ENCODE results near the gene LCN10.

LCN10 gene

DNA sequence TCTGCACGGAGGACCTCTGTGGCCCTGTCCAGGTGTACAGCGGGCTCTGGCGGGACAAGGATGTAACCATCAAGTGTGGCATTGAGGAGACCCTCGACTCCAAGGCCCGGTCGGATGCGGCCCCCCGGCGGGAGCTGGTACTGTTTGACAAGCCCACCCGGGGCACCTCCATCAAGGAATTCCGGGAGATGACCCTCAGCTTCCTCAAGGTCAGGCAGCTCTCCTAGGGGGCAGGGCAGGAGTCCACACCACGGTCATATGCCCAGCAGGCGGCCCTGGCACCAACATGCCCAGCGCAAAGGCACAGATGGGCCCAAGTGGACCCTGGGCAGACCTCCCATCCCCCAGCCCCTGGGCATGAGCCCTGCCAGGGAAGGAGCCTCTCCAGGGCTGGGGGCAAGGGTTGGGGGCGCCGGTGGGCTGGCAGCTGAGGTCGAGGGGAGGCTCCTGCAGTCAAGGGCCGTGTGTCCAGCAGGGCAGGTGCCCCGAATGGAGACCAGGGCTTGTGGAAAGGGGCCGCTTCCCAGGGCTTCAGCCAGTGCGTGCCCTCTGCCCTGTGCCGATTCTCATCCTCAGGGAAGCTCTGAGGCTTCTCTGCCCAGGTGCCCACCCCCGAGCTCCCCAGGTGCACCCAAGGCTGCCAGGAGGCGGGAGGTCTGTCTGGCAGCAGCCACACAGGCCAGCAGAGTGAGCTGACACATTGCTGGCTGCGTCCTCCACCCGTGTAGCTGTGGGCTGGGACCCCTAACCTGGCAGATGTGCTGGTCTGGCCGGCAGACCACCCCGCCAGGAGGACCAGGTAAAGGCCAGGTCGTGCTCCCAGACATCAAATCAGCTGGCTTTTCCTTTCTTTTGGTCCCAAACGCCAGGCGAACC, 20.4 kb downstream of the LCN10 start:
- DNase-seq (ENCODE audit: low read depth): no peak
- H3K4me3 ChIP-seq (ENCODE audit: low read depth, low read length): no peak overlapping the region
- TF ChIP-seq, protein P1, sequence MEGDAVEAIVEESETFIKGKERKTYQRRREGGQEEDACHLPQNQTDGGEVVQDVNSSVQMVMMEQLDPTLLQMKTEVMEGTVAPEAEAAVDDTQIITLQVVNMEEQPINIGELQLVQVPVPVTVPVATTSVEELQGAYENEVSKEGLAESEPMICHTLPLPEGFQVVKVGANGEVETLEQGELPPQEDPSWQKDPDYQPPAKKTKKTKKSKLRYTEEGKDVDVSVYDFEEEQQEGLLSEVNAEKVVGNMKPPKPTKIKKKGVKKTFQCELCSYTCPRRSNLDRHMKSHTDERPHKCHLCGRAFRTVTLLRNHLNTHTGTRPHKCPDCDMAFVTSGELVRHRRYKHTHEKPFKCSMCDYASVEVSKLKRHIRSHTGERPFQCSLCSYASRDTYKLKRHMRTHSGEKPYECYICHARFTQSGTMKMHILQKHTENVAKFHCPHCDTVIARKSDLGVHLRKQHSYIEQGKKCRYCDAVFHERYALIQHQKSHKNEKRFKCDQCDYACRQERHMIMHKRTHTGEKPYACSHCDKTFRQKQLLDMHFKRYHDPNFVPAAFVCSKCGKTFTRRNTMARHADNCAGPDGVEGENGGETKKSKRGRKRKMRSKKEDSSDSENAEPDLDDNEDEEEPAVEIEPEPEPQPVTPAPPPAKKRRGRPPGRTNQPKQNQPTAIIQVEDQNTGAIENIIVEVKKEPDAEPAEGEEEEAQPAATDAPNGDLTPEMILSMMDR (IDR thresholded peaks at IDR 0.05; ENCODE audit: insufficient read depth, low read depth, low read length, missing control alignments): no peak

DNA sequence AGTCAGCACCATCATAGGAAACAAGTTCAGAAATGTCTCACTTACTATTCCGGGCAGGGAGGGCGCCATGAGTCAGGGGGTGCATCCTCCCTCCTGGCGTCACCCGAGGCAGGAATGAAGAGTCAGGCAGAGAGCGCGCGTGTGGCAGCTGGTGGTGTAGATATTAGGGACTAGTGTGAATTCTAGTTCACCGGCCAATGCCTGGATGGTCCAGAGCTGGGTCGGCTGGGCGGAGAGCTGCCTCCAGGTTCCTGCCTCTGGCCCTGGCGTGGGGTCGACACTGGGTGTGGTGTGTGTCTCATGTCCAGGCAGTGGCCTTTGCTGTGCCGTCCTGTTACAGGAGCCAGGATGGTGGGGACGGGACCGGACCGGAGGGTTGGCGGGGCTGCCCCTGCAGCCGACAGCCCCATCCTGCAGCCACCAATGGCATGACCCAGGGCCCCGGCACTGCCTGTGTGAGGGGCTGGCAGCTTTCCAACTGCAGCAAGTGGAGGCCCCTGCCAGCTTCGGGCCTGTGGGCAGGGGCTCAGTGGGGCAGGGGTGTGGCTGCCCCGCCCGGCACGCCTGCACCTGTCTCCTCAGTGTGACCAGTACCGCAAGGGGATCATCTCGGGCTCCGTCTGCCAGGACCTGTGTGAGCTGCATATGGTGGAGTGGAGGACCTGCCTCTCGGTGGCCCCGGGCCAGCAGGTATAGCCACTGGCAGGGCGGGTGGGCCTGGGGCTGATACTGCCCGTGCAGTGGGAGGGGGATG, 21.2 kb downstream of the LCN10 start:
- H3K4me3 ChIP-seq (ENCODE audit: low read depth, low read length): no peak overlapping the region
- no peak for DNase-seq (ENCODE audit: low read depth)
- TF ChIP-seq, protein P1 (IDR thresholded peaks at IDR 0.05; ENCODE audit: insufficient read depth, low read depth, low read length, missing control alignments): no peak

DNA sequence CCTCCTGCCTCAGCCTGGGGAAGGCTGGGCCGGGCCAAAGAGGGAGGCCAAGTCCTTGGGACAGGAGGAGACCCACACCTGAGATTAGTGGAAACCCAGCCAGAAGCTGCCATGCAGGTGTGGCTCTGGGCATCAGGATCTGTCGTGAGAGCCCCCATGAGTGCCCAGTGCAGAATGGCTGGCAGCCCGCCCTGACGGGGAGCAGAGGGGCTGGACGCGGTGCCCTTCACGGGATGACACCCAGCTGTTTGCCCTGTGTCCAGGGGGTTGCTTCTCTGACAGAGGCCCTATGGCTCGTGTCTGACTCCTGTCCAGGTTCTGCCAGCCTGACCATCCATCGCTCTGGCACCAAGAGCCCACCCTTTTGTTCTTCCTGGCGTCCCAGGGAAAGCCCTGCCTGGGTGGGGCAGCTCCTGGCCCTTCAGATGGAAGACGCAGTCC, 21.8 kb downstream of the LCN10 start:
- TF ChIP-seq, protein P1 (IDR thresholded peaks at IDR 0.05; ENCODE audit: insufficient read depth, low read depth, low read length, missing control alignments): no peak
- no peak overlapping the region for H3K4me3 ChIP-seq (ENCODE audit: low read depth, low read length)
- DNase-seq (ENCODE audit: low read depth): no peak

DNA sequence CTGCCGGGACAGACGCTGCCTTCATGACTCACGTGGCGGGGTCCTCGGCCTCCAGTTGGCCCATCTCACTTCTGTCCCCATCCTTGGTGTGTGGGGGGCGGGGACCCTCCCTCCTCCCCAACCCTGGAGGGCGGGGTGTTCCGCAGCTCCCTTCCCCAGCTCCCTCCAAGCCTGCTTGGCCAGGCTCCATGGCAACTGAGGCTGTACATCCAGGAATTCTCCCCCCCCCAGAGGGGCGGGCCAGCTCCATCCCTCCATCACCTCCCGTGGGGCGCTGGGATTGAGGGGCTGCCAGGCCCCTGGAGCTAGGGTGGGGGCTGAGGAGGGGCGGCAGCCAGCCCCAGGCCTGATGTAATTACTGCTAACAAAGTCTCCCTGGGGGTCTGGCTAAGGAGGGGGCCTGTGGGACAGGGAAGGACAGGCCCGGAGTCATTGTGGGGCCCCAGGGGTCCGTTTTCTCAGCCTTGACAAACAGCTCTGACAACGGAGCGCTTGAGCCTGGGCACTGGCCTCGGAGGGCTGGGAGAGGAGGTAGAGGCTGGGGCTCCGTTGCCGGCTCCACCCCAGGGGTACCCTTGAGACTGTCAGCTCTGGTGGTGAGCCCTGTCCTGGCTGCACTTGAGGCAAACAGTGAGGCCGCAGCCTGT, 22.4 kb downstream of the LCN10 start:
- no peak for DNase-seq (ENCODE audit: low read depth)
- no peak overlapping the region for H3K4me3 ChIP-seq (ENCODE audit: low read depth, low read length)
- TF ChIP-seq, protein P1 (IDR thresholded peaks at IDR 0.05; ENCODE audit: insufficient read depth, low read depth, low read length, missing control alignments): no peak

DNA sequence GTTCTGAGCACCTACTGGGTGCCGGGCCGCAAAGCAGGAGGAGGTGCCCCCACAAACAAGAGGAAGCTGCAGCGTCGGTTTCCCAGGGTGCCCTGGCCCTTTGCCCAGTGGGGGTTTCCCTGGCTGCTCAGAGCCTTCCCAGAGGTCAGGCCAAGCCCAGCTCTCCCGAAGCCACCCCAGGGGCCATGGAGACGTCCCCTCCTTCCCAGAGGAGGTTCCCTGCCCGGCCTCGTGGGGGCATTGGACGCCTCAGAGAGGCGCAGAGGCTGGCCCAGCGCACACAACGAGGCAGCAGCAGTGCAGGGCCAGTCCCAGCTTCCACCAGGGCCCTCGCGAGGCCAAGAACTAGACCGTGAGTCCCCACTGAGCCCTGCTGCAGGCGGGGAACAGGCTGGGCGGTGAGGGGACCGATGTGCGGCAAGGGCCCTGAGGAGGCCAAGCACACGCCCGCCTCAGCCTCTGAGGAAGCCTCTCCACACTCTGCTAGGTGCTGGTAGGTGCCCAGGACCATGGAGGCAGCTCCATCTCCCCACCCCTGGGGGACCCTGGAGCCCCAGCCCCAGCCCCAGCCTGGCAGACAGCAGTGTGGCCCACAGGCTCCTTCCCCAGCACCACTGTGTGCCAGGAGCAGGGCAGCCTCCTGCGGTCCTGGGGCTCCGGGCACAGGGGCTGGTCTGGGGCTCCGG, 23.4 kb downstream of the LCN10 start:
- DNase-seq (ENCODE audit: low read depth): no peak
- TF ChIP-seq, protein P1 (IDR thresholded peaks at IDR 0.05; ENCODE audit: insufficient read depth, low read depth, low read length, missing control alignments): no peak

More for the DNA sequence above, 23.4 kb downstream of the LCN10 start:
- H3K4me3 ChIP-seq (ENCODE audit: low read depth, low read length): no peak overlapping the region

Data from GM12865 (cell line).